Progenitor cell of endocrine pancreas (in vitro differentiated cells): ENCODE results near the gene CAMK1D. TPM values are rescaled to one million over a fixed set of nuclear protein-coding genes. Genes with fewer than 3 reads are reported as not detected.
"Not testable (repeated sequence)": the region's sequence is repeated elsewhere in the genome, so short reads cannot be mapped to it uniquely, and the experiment has no call there.

ENCODE experiments used
- DNase-seq: peaks from one replicate; pipeline ENCODE4 v3.0.0; 2021; ENCODE audit warnings: low spot score; ENCODE audit not compliant: unreplicated experiment
- H3K27ac Mint-ChIP-seq: 2 replicates; pipeline ENCODE4 v1.8.0; 2021; ENCODE audit warnings: mild to moderate bottlenecking, moderate library complexity, mixed read lengths
- H3K27me3 Mint-ChIP-seq: 2 replicates; pipeline ENCODE4 v1.8.0; 2021; ENCODE audit warnings: mixed read lengths
- H3K36me3 Mint-ChIP-seq: 2 replicates; pipeline ENCODE4 v1.8.0; 2022; ENCODE audit warnings: mixed read lengths; ENCODE audit not compliant: insufficient read depth
- H3K4me1 Mint-ChIP-seq: 2 replicates; pipeline ENCODE4 v1.8.0; 2021; ENCODE audit warnings: low read depth, mixed read lengths
- H3K4me3 Mint-ChIP-seq: 2 replicates; pipeline ENCODE4 v1.8.0; 2021; ENCODE audit warnings: low read depth, mild to moderate bottlenecking, moderate library complexity, mixed read lengths
- H3K9me3 Mint-ChIP-seq: 2 replicates; pipeline ENCODE4 v1.8.0; 2021; ENCODE audit warnings: low read depth, mixed read lengths
- total RNA-seq: library from RNA; stranded (reverse); gene quantifications from 2 replicates; pipeline ENCODE4 v1.2.1, GENCODE V29; 2021
- TF ChIP-seq, protein P1 (sequence below): fragments of 200-600 bp; sonication (generic); IDR thresholded peaks from one replicate; pipeline ENCODE4 v1.5.0; 2021; ENCODE audit warnings: antibody characterized with exemption, mild to moderate bottlenecking; ENCODE audit not compliant: unreplicated experiment

The CAMK1D gene
- total RNA-seq, 1 donor from 2014 or later = 10.8 TPM

GRCh38 chr10:12733271-12733670 lies 383.9 kb downstream of the CAMK1D start:
- Mint-ChIP-seq H3K27ac (no peak overlapping the region), H3K9me3 (no peaks in the 10 kb centered on the region), H3K4me3 (no peak overlapping the region), H3K4me1 (no peaks in the 10 kb centered on the region), H3K36me3 (no peaks in the 10 kb centered on the region), H3K27me3 (peaks cover 7% of the 10 kb centered on the region)
- DNase-seq = no peak
- TF ChIP-seq, protein P1, sequence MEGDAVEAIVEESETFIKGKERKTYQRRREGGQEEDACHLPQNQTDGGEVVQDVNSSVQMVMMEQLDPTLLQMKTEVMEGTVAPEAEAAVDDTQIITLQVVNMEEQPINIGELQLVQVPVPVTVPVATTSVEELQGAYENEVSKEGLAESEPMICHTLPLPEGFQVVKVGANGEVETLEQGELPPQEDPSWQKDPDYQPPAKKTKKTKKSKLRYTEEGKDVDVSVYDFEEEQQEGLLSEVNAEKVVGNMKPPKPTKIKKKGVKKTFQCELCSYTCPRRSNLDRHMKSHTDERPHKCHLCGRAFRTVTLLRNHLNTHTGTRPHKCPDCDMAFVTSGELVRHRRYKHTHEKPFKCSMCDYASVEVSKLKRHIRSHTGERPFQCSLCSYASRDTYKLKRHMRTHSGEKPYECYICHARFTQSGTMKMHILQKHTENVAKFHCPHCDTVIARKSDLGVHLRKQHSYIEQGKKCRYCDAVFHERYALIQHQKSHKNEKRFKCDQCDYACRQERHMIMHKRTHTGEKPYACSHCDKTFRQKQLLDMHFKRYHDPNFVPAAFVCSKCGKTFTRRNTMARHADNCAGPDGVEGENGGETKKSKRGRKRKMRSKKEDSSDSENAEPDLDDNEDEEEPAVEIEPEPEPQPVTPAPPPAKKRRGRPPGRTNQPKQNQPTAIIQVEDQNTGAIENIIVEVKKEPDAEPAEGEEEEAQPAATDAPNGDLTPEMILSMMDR = no peak

- H3K36me3 Mint-ChIP-seq = no peaks in the 10 kb centered on the region
- TF ChIP-seq, protein P1 = no peak
- DNase-seq = no peak
- H3K27ac Mint-ChIP-seq = no peak overlapping the region
- H3K27me3 Mint-ChIP-seq = no peaks in the 10 kb centered on the region
- H3K4me3 Mint-ChIP-seq = no peak overlapping the region
- no peaks in the 10 kb centered on the region for H3K4me1 Mint-ChIP-seq
- H3K9me3 Mint-ChIP-seq = no peaks in the 10 kb centered on the region
Observed at GRCh38 chr10:12735843-12736462, 386.6 kb downstream of the CAMK1D start.

DNA sequence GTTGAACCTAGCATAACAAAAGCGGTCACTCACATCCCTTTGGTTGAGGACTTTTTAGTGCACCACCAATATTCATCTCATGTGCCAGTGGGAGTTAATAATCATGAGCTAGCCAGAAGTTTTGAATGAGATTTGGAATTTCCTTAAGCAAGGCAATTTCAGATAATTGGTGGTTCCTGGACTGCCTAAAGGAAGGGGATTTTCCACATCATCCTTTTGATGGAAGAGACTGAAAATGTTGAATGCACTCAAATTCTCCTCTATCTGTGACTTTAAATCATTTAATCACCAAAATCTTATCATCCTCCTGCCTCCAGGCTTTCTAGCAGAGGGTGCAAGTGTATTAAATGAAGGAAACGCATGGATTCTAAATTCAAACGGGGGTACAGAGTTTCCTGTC lies 391.5 kb downstream of the CAMK1D start:
- TF ChIP-seq, protein P1 = no peak
- no peaks in the 10 kb centered on the region for H3K36me3 Mint-ChIP-seq

DNA sequence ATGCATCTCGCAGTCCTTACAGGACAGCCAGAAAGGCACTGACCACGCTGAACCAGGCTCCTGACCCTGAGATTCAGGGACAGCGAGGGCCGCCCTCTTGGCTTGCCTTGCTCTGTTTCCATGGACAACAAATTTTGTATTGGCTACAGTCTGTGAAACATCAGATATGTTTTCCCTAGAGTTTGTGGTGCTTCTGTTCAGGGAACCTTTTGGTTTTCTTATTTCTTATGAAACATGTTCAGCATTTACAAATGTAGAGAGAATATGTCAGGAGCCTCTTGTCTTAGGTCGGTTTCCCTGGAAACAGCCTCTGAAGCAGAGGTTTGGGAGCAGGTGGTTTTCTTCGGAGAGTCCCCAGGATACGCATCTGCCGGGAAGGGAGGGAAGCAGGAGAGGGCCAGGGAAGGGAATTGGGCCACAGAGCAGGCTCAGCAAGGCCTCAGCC lies 392.0 kb downstream of the CAMK1D start:
- no peaks in the 10 kb centered on the region for H3K4me1 Mint-ChIP-seq
- H3K4me3 Mint-ChIP-seq = no peak overlapping the region
- DNase-seq = no peak
- H3K27me3 Mint-ChIP-seq = peaks cover 3% of the 10 kb centered on the region
- H3K36me3 Mint-ChIP-seq = no peaks in the 10 kb centered on the region
- TF ChIP-seq, protein P1 = no peak
- H3K9me3 Mint-ChIP-seq = no peaks in the 10 kb centered on the region
- no peak overlapping the region for H3K27ac Mint-ChIP-seq

More for the DNA sequence above, 391.5 kb downstream of the CAMK1D start:
- DNase-seq = no peak
- H3K27me3 Mint-ChIP-seq = peaks cover 3% of the 10 kb centered on the region
- no peaks in the 10 kb centered on the region for H3K9me3 Mint-ChIP-seq
- no peak overlapping the region for H3K4me3 Mint-ChIP-seq
- H3K27ac Mint-ChIP-seq = no peak overlapping the region
- H3K4me1 Mint-ChIP-seq = no peaks in the 10 kb centered on the region

- no peak overlapping the region for H3K27ac Mint-ChIP-seq
- H3K27me3 Mint-ChIP-seq = peaks cover 3% of the 10 kb centered on the region
- H3K4me3 Mint-ChIP-seq = no peak overlapping the region
Observed at GRCh38 chr10:12742771-12743170, 393.4 kb downstream of the CAMK1D start.

DNA sequence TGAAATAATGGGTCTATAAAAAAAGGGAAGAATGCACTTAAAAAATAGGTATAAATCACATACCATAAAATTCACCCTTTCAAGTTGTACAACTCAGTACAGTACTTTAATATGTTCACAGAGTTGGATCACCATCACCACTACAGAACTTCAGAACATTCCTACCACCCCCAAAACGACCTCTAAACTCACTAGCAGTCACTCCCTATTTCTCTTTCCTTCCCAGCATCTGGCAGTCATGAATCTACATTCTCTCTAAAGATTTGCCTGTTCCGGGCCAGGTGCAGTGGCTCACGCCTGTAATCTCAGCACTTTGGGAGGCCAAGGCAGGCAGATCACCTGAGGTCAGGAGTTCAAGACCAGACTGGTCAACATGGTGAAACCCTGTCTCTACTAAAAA lies 394.1 kb downstream of the CAMK1D start:
- not testable (repeated sequence) for DNase-seq, H3K36me3 Mint-ChIP-seq, H3K4me1 Mint-ChIP-seq, H3K9me3 Mint-ChIP-seq, H3K27me3 Mint-ChIP-seq, H3K27ac Mint-ChIP-seq, H3K4me3 Mint-ChIP-seq

More at GRCh38 chr10:12742771-12743170, 393.4 kb downstream of the CAMK1D start:
- DNase-seq = no peak
- Mint-ChIP-seq H3K9me3 (no peaks in the 10 kb centered on the region), H3K4me1 (peaks cover 3% of the 10 kb centered on the region), H3K36me3 (no peaks in the 10 kb centered on the region)
- TF ChIP-seq, protein P1 = no peak
